HepG2 (cell line): ENCODE measurements around the gene MYORG. TPM values are rescaled to one million over a fixed set of nuclear protein-coding genes. Genes with fewer than 3 reads are reported as not detected.

Experiments used
- ATAC-seq: fragments of 200-7000 bp; cut with Tn5 transposase; 3 replicates; pipeline ENCODE4 v1.9.1; 2020; ENCODE audit warnings: mild to moderate bottlenecking, moderate library complexity
- BruUV-seq: library from RNA; stranded (reverse); fragments of 400-500 nt; replicated peaks from 2 replicates; lab custom pipeline; 2021; lab: Mats Ljungman, UMichigan
- CTCF ChIA-PET: fragments of 300-600 bp; formaldehyde crosslinking; extraction: SDS; loops from one replicate; lab custom pipeline; 2021; ENCODE audit warnings: low total read pairs, inconsistent platforms, low intra/inter-chr PET ratio; lab: Yijun Ruan, JAX
- POLR2A ChIA-PET: fragments of 350-600 bp; sonication (Branson Sonifier 250); formaldehyde crosslinking; loops from one replicate; lab custom pipeline; 2020; ENCODE audit warnings: antibody characterized with exemption, inconsistent platforms; lab: Yijun Ruan, JAX
- DNase-seq: peaks from one replicate; pipeline ENCODE4 v3.0.0-alpha.2; 2015; ENCODE audit warnings: low spot score
- FAIRE-seq: peaks from 3 replicates; lab custom pipeline; 2011; peaks lifted over from hg19 to GRCh38; lab: Jason Lieb, UNC
- H2AFZ ChIP-seq: one replicate; pipeline ENCODE4 v1.6.1; 2011; ENCODE audit warnings: low read length, inconsistent platforms
- H3K27ac ChIP-seq: fragments of 300-600 bp; 3 replicates; pipeline ENCODE4 v1.8.0; 2011; ENCODE audit warnings: mixed run types, mild to moderate bottlenecking, mixed read lengths, low read length, inconsistent platforms; ENCODE audit not compliant: insufficient read depth; ENCODE audit errors: extremely low read length
- H3K27me3 ChIP-seq, 2 experiments: fragments of 200-600 bp in 1 of 2; 2 replicates in 1 of 2; 3 replicates in 1 of 2; pipeline versions ENCODE4 v1.6.0 to v1.8.0; 2011; ENCODE audit warnings: low read length in 2 of 2, mild to moderate bottlenecking in 2 of 2, moderate library complexity in 2 of 2, inconsistent platforms in 1 of 2; ENCODE audit not compliant: insufficient read depth in 2 of 2, control insufficient read depth in 1 of 2
- H3K36me3 ChIP-seq, 2 experiments: fragments of 200-600 bp in 1 of 2; replicated peaks in 1 of 2; 2 replicates in 1 of 2; 3 replicates in 1 of 2; pipeline versions ENCODE4 v1.5.1 to v1.8.0; 2011; ENCODE audit warnings: low read length in 2 of 2, inconsistent platforms in 1 of 2; ENCODE audit not compliant: insufficient read depth in 2 of 2, control insufficient read depth in 1 of 2
- H3K4me1 ChIP-seq: 2 replicates; pipeline ENCODE4 v1.5.1; 2012; ENCODE audit warnings: low read length, inconsistent platforms; ENCODE audit not compliant: insufficient read depth
- H3K4me2 ChIP-seq: 2 replicates; pipeline ENCODE4 v1.6.0; 2011; ENCODE audit warnings: low read depth, low read length, inconsistent platforms
- H3K4me3 ChIP-seq, 3 experiments: fragments of 200-600 bp in 1 of 3; sonication (generic), shearing (Covaris generic) in 1 of 3; replicated peaks in 1 of 3; 2 replicates each; pipeline ENCODE4 v1.5.1; 2011 to 2016; ENCODE audit warnings: low read length in 3 of 3, inconsistent platforms in 2 of 3, low read depth in 2 of 3, mild to moderate bottlenecking in 2 of 3, control low read depth in 1 of 3, mixed read lengths in 1 of 3; ENCODE audit not compliant: insufficient read depth in 1 of 3
- H3K79me2 ChIP-seq: one replicate; pipeline ENCODE4 v1.6.1; 2011; ENCODE audit warnings: low read length, inconsistent platforms; ENCODE audit not compliant: insufficient read depth
- H3K9ac ChIP-seq: 2 replicates; pipeline ENCODE4 v1.6.0; 2011; ENCODE audit warnings: mild to moderate bottlenecking, low read depth, low read length, inconsistent platforms; ENCODE audit not compliant: insufficient read depth
- H3K9me3 ChIP-seq: 2 replicates; pipeline ENCODE4 v1.5.1; 2012; ENCODE audit warnings: mild to moderate bottlenecking, low read length
- H4K20me1 ChIP-seq: 2 replicates; pipeline ENCODE4 v1.6.0; 2011; ENCODE audit warnings: inconsistent platforms, mild to moderate bottlenecking, low read length, moderate library complexity; ENCODE audit not compliant: insufficient read depth
- ATF7-NPFF ChIP-seq: sonication (generic); formaldehyde crosslinking; IDR thresholded peaks from 2 replicates; pipeline ENCODE4 v1.8.1; 2023; ENCODE audit warnings: mild to moderate bottlenecking, low read depth, missing genetic modification reagents, moderate library complexity
- DNMT3B ChIP-seq: conservative IDR thresholded peaks from 2 replicates; pipeline ENCODE4 v1.6.1; 2016; ENCODE audit warnings: missing biosample characterization, control low read depth
- DRAP1 ChIP-seq: IDR thresholded peaks from 2 replicates; pipeline ENCODE4 v1.6.1; 2016; ENCODE audit warnings: missing genetic modification reagents, missing compliant biosample characterization
- FOXA1 ChIP-seq, 2 experiments: fragments of 450-650 bp in 1 of 2; sonication (generic) in 1 of 2; formaldehyde crosslinking in 1 of 2; IDR thresholded peaks; 2 replicates each; pipeline versions ENCODE4 v1.4.0 to v1.6.1; 2016 to 2020; ENCODE audit warnings: missing genetic modification reagents in 1 of 2
- GTF2F1 ChIP-seq: fragments of 150-350 bp; IDR thresholded peaks from 2 replicates; pipeline ENCODE4 v1.6.1; 2014; ENCODE audit warnings: low read length
- HOXD1 ChIP-seq: sonication (generic); formaldehyde crosslinking; IDR thresholded peaks from 2 replicates; pipeline ENCODE4 v1.5.0; 2020; ENCODE audit warnings: missing genetic modification reagents
- IRF2 ChIP-seq: IDR thresholded peaks from 2 replicates; pipeline ENCODE4 v1.6.1; 2018; ENCODE audit warnings: missing genetic modification reagents, missing compliant biosample characterization
- JARID2 ChIP-seq: sonication (generic); formaldehyde crosslinking; IDR thresholded peaks from 2 replicates; pipeline ENCODE4 v1.8.1; 2023; ENCODE audit warnings: missing genetic modification reagents, inconsistent platforms; ENCODE audit not compliant: insufficient replicate concordance
- KLF12 ChIP-seq: sonication (generic); formaldehyde crosslinking; IDR thresholded peaks from 2 replicates; pipeline ENCODE4 v1.4.0; 2020; ENCODE audit warnings: missing genetic modification reagents, borderline replicate concordance
- MAFG ChIP-seq: sonication (generic); formaldehyde crosslinking; IDR thresholded peaks from 2 replicates; pipeline ENCODE4 v1.5.1; 2020; ENCODE audit warnings: mild to moderate bottlenecking, missing genetic modification reagents
- MTF2 ChIP-seq: sonication (generic); formaldehyde crosslinking; IDR thresholded peaks from 2 replicates; pipeline ENCODE4 v1.5.0; 2020; ENCODE audit warnings: missing genetic modification reagents, borderline replicate concordance
- POGZ ChIP-seq: sonication (generic); formaldehyde crosslinking; IDR thresholded peaks from 2 replicates; pipeline ENCODE4 v1.4.0; 2020; ENCODE audit warnings: mild to moderate bottlenecking, missing genetic modification reagents
- SNRNP70 ChIP-seq: fragments of 200-400 bp; formaldehyde crosslinking; IDR thresholded peaks from 2 replicates; pipeline ENCODE4 v1.6.1; 2017; ENCODE audit warnings: mild to moderate bottlenecking, low read depth, low read length, moderate library complexity
- TBL1XR1 ChIP-seq: fragments of 150-350 bp; IDR thresholded peaks from 2 replicates; pipeline ENCODE4 v1.6.1; 2014; ENCODE audit warnings: borderline replicate concordance, low read length; ENCODE audit not compliant: partially characterized antibody
- ZBTB44 ChIP-seq: sonication (generic); formaldehyde crosslinking; IDR thresholded peaks from 2 replicates; pipeline ENCODE4 v1.4.0; 2020; ENCODE audit warnings: missing genetic modification reagents
- ZKSCAN1 ChIP-seq: fragments of 150-350 bp; IDR thresholded peaks from 2 replicates; pipeline ENCODE4 v1.6.1; 2014; ENCODE audit warnings: low read length
- ZNF292 ChIP-seq: sonication (generic); formaldehyde crosslinking; IDR thresholded peaks from 2 replicates; pipeline ENCODE4 v1.8.1; 2022; ENCODE audit warnings: mild to moderate bottlenecking, low read depth, missing genetic modification reagents, borderline replicate concordance
- ZNF557 ChIP-seq: sonication (generic); formaldehyde crosslinking; IDR thresholded peaks from 2 replicates; pipeline ENCODE4 v1.4.0; 2020; ENCODE audit warnings: missing genetic modification reagents
- WGBS: methylation state at CpG from one replicate; pipeline ENCODE4 v1.1.6; 2017; ENCODE audit warnings: low lambda C conversion rate; 5-methylcytosine and 5-hydroxymethylcytosine counted together
- in situ Hi-C: cut with HindIII; loops from 2 replicates; pipeline ENCODE4 v1.10.0; 2017; ENCODE audit warnings: low pct_unique_long_range_greater_than_20kb; ENCODE audit not compliant: extremely low pct_ligation_motif_present
- intact Hi-C: fragments of 100-400 bp; cut with micrococcal nuclease; formaldehyde crosslinking; loops from one replicate; pipeline ENCODE4 v1.10.0; 2022; ENCODE audit not compliant: unreplicated experiment
- polyA plus RNA-seq, 8 experiments: library from polyadenylated mRNA; depleted of rRNA in 3 of 8; stranded (reverse) in 7 of 8; unstranded in 1 of 8; fragments of >200 nt; fragmentation: Illumina TruSeq in 4 of 8; extraction: Trizol in 4 of 8; gene quantifications; 2 replicates each; pipeline versions ENCODE4 v1.2.1 to v1.2.3, GENCODE V29; 2011 to 2016; ENCODE audit warnings: low read depth in 4 of 8, missing spikeins in 1 of 8, mixed read lengths in 1 of 8; ENCODE audit not compliant: insufficient read depth in 1 of 8
- total RNA-seq, 5 experiments: library from RNA; depleted of rRNA; stranded (reverse); fragments of >200 nt; fragmentation: Illumina TruSeq; extraction: Trizol; gene quantifications; 2 replicates each; pipeline ENCODE4 v1.2.3, GENCODE V29; 2016; ENCODE audit warnings: low read depth in 1 of 5
- TF ChIP-seq, protein P1 (sequence below): sonication (generic); formaldehyde crosslinking; IDR thresholded peaks from 2 replicates; pipeline ENCODE4 v1.4.0; 2020; ENCODE audit warnings: mild to moderate bottlenecking, missing genetic modification reagents

MYORG gene
- total and polyA plus RNA-seq, 2 of the 13 experiments (the other 11 are each of a cell fraction or from before 2014, with no cell fraction given): 11.1 to 22.4 TPM

GRCh38 chr9:34385561-34386230 is 9.0 kb upstream of the MYORG start:
- WGBS: 80% methylated on average over 4 of the region's 6 CpGs
- FAIRE-seq: no peak
- peaks cover 28% of the 10 kb centered on the region for H3K4me1 ChIP-seq

More at GRCh38 chr9:34385561-34386230, 9.0 kb upstream of the MYORG start:
- H2AFZ ChIP-seq: no peak overlapping the region
- no TSS peak for BruUV-seq
- no peak overlapping the region for H3K27ac ChIP-seq
- H3K9ac ChIP-seq: no peak overlapping the region
- no peaks in the 10 kb centered on the region for H3K27me3 ChIP-seq
- CTCF ChIA-PET: no interaction called here
- H4K20me1 ChIP-seq: no peaks in the 10 kb centered on the region
- H3K4me2 ChIP-seq: no peak overlapping the region
- POLR2A ChIA-PET: no interaction called here
- ATAC-seq (no peak), DNase-seq (no peak)
- H3K9me3 ChIP-seq: no peaks in the 10 kb centered on the region
- TF ChIP-seq POGZ (CRISPR knock-in tag) (no peak), ZBTB44 (CRISPR knock-in tag) (no peak), JARID2 (CRISPR knock-in tag) (no peak), ATF7-NPFF (no peak), DNMT3B (CRISPR knock-in tag) (no peak), HOXD1 (no peak), FOXA1 (IDR thresholded peaks at IDR 0.05) (no peak), FOXA1 (CRISPR knock-in tag; IDR thresholded peaks at IDR 0.05) (no peak), ZKSCAN1 (no peak), SNRNP70 (no peak), ZNF292 (CRISPR knock-in tag) (no peak), DRAP1 (no peak), TBL1XR1 (no peak), IRF2 (CRISPR knock-in tag) (no peak), MAFG (CRISPR knock-in tag) (no peak), MTF2 (CRISPR knock-in tag) (no peak), ZNF557 (no peak), KLF12 (no peak), GTF2F1 (no peak)
- TF ChIP-seq, protein P1, sequence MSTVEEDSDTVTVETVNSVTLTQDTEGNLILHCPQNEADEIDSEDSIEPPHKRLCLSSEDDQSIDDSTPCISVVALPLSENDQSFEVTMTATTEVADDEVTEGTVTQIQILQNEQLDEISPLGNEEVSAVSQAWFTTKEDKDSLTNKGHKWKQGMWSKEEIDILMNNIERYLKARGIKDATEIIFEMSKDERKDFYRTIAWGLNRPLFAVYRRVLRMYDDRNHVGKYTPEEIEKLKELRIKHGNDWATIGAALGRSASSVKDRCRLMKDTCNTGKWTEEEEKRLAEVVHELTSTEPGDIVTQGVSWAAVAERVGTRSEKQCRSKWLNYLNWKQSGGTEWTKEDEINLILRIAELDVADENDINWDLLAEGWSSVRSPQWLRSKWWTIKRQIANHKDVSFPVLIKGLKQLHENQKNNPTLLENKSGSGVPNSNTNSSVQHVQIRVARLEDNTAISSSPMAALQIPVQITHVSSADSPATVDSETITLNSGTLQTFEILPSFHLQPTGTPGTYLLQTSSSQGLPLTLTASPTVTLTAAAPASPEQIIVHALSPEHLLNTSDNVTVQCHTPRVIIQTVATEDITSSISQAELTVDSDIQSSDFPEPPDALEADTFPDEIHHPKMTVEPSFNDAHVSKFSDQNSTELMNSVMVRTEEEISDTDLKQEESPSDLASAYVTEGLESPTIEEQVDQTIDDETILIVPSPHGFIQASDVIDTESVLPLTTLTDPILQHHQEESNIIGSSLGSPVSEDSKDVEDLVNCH (CRISPR knock-in tag): no peak
- no peaks in the 10 kb centered on the region for H3K36me3 ChIP-seq
- H3K79me2 ChIP-seq: no peaks in the 10 kb centered on the region
- intact Hi-C loops (no loop called here), in situ Hi-C loops (no loop called here)
- no peak overlapping the region for H3K4me3 ChIP-seq
